ENCODE results near the gene CENPN. TPM values are rescaled to one million over a fixed set of nuclear protein-coding genes. Genes with fewer than 3 reads are reported as not detected.

CENPN gene
- total and polyA plus RNA-seq, 10 donors, result 2.2 to 12.7 (median 6.2) TPM

GRCh38 chr16:81053761-81054160 lies 46.7 kb downstream of the CENPN start:
- H3K4me3 ChIP-seq, result no peak overlapping the region
- H3K4me1 ChIP-seq, result no peaks in the 10 kb centered on the region
- H3K36me3 ChIP-seq, result no peaks in the 10 kb centered on the region
- TF ChIP-seq CTCF (IDR thresholded peaks at IDR 0.05 in 8 of 11, conservative IDR thresholded peaks at IDR 0.05 in 3 of 11) (no peak), POLR2A (IDR thresholded peaks at IDR 0.05) (no peak), POLR2AphosphoS5 (IDR thresholded peaks at IDR 0.05) (no peak)
- H3K9me3 ChIP-seq, result peaks cover 5 to 26% (median 23%) of the 10 kb centered on the region in 8 donors
- H3K27me3 ChIP-seq (replicated peaks in 1 of 7), result no peaks in the 10 kb centered on the region
- intact Hi-C loops (cut with DNase I; ENCODE audit: low total_unique reads), result no loop called here
- DNase-seq, result no peak
- no peak overlapping the region for H3K27ac ChIP-seq
- WGBS, 5 donors, result 83 to 91% (median 86%) methylated on average over 11 of the region's 11 CpGs

- no peak for DNase-seq
- no peak for TF ChIP-seq POLR2AphosphoS5 (IDR thresholded peaks at IDR 0.05)
- TF ChIP-seq CTCF (IDR thresholded peaks at IDR 0.05 in 8 of 11, conservative IDR thresholded peaks at IDR 0.05 in 3 of 11), result no peak
- Histone ChIP-seq H3K4me3 (no peak overlapping the region), H3K27me3 (replicated peaks in 1 of 7) (no peaks in the 10 kb centered on the region), H3K4me1 (no peaks in the 10 kb centered on the region), H3K36me3 (no peaks in the 10 kb centered on the region), H3K27ac (no peak overlapping the region), H3K9me3 (no peaks in the 10 kb centered on the region)
- 85 to 91% (median 86%) methylated on average over 14 of the region's 14 CpGs for WGBS, 5 donors
- intact Hi-C loops (cut with DNase I; ENCODE audit: low total_unique reads), result no loop called here
Observed at GRCh38 chr16:81060576-81061306, 53.7 kb downstream of the CENPN start.

- no peaks in the 10 kb centered on the region for H3K36me3 ChIP-seq
- H3K9me3 ChIP-seq, result no peaks in the 10 kb centered on the region
- intact Hi-C loops (cut with DNase I; ENCODE audit: low total_unique reads), result no loop called here
- no peak overlapping the region for H3K27ac ChIP-seq
- no peaks in the 10 kb centered on the region for H3K4me1 ChIP-seq
- no peaks in the 10 kb centered on the region for H3K27me3 ChIP-seq (replicated peaks in 1 of 7)
- 88 to 97% (median 92%) methylated on average over 7 to 10 of the region's 10 CpGs for WGBS, 5 donors
- DNase-seq, result no peak
- no peak for TF ChIP-seq POLR2AphosphoS5 (IDR thresholded peaks at IDR 0.05)
- TF ChIP-seq CTCF (IDR thresholded peaks at IDR 0.05 in 8 of 11, conservative IDR thresholded peaks at IDR 0.05 in 3 of 11), result no peak
- no peak for TF ChIP-seq POLR2A (IDR thresholded peaks at IDR 0.05)
- no peak overlapping the region for H3K4me3 ChIP-seq
Observed at GRCh38 chr16:81061307-81061640, 54.3 kb downstream of the CENPN start.

GRCh38 chr16:81061871-81062608 lies 55.0 kb downstream of the CENPN start:
- Histone ChIP-seq H3K27me3 (replicated peaks in 1 of 7) (no peaks in the 10 kb centered on the region), H3K4me1 (no peaks in the 10 kb centered on the region), H3K4me3 (no peak overlapping the region), H3K27ac (no peak overlapping the region), H3K36me3 (no peaks in the 10 kb centered on the region), H3K9me3 (no peaks in the 10 kb centered on the region)
- 89 to 93% (median 92%) methylated on average over 10 of the region's 10 CpGs for WGBS, 5 donors
- TF ChIP-seq POLR2AphosphoS5 (IDR thresholded peaks at IDR 0.05) (no peak), POLR2A (IDR thresholded peaks at IDR 0.05) (no peak), CTCF (IDR thresholded peaks at IDR 0.05 in 8 of 11, conservative IDR thresholded peaks at IDR 0.05 in 3 of 11) (no peak)
- no peak for DNase-seq
- intact Hi-C loops (cut with DNase I; ENCODE audit: low total_unique reads), result no loop called here
